ELF-1 (cell line): ENCODE results near the gene PSD.

Experiments used
- DNase-seq: peaks from one replicate; pipeline ENCODE4 v3.0.0-alpha.2; 2016; ENCODE audit warnings: low read depth, low spot score

Gene PSD

DNA sequence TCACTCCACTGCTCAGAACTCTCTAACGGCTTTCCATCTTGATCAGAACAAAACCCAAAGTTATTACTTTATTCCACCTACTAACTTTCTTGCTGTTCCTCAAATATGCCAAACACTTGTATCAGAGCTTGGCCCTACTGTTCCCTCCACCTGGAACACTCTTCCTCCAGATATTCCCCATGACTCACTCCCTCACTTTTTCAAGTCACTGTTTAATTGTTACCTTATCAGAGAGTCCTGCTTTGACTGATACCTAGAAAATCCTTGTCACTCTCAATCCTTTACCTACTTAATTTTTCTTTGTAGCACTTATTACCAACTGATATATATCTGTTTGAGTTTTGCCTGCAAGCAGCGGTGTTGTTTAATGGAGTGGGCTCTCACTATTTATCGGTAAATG lies 28.7 kb downstream of the PSD start:
- no peak for DNase-seq

DNA sequence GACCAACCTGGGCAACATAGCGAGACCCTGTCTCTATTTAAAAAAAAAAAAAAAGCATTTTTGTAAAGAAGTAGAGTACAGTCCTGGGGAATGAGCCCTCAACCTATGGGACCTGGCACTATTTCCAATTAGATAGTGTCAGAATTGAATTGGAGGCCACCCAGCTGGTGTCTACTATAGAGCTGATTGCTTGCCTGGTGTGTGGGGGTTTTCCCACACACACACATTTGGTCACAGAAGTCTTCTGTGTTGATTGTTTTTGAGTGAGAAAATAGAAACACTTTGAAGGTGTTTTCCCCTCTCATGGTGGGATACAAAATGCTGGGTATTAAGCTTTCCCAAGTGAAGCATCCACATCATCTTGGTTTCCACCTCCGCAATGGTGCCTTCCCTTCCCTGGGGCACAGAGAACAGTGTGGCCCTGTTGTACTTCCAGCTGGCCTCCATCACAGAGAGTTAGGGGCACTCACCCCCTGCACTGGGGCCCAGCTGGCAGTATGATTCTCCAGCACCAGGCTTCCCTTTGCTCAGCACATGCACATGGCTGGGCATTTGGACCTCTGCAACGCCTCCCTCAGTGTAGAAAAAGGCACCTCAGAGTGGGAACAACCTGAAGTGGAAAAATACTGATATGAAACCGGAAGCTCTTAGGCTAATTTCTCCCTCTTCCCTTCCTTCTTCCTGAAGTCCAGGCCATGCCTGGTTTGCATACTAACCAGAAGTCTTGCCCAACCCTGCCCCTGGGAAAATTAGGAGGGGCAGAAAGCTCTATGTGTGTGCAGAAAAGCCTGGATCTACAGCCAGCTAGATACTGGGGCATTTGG lies 33.8 kb downstream of the PSD start:
- no peak for DNase-seq

DNA sequence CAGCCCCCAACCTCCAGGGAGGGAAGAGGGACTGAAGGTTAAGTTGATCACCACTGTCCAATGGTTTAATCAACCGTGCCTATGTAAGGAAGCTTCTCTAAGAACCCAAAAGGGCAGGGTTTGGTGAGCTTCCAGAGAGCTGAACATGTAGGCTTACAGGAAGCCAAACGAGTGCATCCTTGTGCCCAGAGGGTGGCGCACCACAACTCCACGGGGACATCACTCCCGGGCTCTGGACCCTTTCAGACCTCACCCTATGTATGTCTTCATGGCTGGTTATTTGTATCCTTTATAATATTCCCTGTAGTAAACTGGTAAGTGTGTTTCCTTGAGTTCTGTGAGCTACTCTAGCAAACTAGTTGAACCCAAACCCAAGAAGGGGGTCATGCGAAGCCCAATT lies 34.5 kb downstream of the PSD start:
- DNase-seq: peak; percentile 55

DNA sequence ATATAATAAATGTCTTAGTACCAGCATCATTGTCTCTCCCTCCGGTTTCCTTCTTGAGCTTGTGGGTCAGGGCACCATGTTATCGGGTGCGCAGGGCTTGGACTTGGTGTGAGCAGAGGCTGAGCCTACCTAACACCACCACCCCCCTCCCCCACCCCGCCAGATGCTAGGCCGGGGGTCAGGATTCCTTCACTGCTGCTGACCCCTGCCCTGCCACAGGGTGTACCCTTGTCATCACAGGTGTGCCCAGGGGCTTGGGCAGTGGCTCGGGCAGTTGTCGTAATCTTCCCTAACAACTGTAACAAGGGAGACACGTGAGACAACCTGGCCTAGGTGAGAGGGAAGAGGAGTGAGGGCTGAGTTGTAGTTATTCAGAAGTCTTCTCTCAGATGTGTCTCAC lies 35.7 kb downstream of the PSD start:
- no peak for DNase-seq

DNA sequence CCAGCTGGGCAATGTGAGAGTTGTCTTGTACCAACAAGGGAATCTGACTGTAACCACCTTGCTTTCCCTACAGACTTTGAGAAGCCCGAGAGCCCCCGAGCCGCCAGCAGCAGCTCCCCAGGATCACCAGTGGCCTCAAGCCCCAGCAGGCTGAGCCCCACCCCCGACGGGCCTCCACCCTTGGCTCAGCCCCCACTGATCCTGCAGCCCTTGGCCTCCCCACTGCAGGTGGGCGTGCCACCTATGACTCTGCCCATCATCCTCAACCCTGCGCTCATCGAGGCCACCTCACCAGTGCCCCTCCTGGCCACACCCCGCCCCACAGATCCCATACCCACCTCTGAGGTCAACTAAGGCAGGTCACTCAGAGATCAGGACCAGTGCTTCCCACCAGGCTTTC lies 36.6 kb downstream of the PSD start:
- DNase-seq: no peak

DNA sequence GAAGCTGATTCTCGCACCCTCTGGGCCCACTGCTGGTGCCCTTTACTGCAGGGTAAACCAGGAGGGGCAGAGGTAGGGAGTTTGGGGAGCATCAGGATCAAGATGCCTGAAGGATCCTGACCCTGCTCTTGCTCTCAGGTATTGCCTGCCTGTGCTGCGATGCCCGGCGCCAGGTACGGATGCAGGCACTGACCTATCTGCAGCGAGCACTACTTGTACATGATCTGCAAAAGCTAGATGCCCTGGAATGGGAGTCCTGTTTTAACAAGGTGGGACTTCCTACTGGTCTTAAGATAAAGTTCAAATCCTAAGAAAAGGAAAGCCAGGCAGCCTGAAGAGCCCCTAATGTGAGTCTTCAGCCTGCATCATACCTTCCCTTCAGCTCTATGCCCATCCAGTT lies 39.2 kb downstream of the PSD start:
- DNase-seq: no peak

DNA sequence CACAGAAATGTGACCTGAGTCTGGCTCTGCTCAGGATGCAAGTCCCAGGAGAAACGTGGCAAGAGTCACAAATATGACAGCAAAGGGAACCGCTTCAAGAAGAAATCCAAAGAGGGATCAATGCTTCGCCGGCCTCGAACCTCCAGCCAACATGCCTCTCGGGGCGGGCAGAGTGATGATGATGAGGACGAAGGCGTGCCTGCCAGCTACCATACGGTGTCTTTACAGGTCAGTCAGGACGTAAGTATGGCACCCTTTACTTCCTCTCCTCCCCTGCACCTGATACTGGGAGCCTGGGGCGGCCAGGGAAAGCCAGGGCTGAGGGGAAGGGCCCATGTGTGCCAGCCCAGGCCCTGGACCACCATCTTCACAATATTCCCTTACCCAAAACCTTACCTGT lies 41.7 kb downstream of the PSD start:
- DNase-seq: no peak

DNA sequence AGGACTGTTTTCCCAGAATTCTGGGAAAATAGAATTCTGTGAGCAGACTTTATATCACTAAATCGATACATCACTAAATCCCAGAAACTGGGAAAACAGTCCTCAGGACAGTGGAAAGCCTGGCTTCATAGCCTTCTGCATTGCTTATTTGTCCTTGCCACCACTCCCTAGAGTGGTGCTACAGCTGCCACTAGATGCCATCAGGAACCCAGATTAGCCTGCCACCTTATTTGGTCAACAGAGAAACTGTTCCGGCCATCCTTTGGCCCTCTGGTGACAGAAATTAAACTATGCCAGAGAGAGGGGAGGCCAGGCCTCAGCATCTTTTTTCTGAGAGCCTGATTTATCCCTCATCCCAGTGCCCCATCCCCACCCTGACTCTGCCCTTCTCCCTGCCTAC lies 42.7 kb downstream of the PSD start:
- DNase-seq: no peak

DNA sequence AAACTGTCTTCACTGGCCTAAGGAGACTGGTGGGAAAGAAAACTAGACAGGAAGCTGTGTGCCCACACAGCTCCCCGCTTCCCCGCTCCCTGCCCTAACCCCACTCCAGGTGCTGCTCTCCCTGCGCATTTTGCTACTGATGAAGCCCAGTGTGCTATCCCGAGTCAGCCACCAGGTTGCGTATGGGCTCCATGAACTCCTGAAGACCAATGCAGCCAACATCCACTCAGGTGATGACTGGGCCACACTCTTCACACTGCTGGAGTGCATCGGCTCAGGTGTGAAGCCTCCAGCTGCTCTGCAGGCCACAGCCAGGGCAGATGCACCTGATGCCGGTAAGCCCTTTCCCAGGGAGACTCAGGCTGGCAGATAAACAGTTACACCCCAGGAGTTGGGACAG lies 43.3 kb downstream of the PSD start:
- DNase-seq: peak; percentile 38

DNA sequence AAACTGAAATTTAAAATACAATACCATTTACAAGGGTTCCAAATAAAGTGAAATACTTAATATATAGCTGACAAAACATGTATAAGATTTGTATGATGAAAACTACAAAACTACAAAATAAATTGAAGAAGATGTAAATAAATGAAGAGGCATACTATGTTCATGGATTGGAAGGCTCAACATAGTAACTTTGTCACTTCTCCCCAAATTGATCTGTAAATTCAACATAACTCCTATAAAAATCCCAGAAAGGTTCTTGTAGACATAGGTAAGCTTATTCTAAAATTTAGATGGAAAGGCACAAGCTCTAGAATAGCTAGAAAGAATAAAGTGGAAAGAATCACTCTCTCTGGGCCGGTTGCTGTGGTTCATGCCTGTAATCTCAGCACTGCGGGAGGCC lies 47.3 kb downstream of the PSD start:
- no peak for DNase-seq

DNA sequence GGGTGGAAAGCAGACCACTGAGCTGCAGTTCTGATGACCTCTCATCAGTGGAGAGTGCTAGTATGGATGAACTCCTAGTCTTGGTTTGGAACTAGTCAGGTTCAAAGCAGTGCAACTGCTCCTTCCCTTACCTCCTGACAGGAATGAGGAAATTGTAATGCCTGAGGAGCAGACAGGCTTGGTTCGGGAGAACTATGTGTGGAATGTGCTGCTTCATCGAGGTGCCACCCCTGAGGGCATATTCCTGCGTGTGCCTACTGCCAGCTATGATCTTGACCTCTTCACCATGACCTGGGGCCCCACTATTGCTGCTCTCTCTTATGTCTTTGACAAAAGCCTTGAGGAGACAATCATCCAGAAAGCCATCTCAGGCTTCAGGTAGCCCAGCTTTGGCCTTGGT lies 50.5 kb downstream of the PSD start:
- peak; percentile 66 for DNase-seq

DNA sequence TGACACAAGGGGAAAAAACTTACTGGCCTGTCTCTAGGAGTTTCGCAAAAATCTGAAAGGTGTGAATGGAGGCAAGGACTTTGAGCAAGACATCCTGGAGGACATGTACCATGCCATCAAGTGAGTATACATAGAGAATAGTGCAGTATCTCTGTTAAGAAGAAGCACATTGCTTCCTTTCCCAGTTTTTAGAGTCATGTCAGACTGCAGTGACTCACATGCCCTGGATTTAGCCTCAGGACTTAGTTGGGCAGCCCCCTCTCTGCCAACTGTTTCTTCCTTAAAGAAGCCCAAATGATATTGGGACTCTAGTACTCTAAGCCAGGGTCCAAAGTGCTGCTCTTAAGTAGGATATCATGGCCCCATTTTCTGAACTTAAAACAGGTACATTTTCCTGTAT lies 51.1 kb downstream of the PSD start:
- DNase-seq: no peak

DNA sequence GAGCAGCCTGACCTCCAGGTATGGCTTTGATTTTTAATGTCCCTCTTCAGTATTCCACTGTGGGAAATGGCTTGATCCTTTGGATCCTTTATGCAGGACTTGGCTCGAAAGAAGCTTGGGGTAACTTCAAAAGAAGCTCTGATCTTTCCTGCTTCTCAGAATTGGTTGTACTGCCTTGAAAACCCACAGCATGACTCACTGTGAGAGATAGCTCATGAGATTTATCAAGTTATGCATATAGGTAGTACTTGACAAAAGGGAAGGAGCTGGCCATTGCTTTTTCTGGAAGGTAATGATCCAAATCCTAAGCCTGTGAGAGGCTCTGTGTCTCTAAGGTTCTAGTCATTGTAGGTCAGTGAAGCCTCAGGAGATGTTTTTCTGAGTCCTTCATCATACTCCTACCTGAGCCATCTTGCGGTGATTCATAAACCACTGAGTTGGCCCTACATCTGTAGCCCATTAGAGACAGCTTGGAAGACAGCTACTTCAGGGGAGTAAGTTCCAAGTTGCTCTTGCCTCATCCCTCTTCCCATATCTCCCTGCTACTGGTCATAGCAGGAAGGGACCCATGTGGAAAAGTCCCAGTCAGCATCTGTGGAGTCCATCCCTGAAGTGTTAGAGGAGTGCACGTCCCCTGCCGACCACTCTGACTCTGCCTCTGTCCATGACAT lies 59.7 kb downstream of the PSD start:
- no peak for DNase-seq

DNA sequence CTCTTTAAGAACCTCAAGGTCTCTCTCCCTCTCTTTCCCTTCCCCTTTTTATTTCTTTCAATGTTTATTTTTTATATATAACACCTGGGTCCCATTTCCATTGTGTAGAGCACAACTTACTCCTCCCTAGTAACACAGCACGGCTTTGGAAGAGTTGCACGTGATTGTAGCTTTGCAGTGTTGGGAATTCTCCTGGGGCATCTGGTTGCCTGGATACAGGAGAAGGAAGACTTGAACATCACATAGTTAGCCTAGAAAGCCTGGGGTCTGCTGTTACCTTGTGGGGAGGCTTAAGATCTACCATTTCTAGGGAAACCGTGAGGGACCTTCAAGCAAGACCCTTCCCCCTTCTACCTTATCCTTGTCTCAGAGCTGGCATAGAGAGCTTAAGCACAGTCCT lies 64.1 kb downstream of the PSD start:
- DNase-seq: no peak
